ENCODE results near the gene ZSCAN26.
A peak's percentile ranks its signal among the peaks of the same experiment; 100 is the strongest.

Gene ZSCAN26

DNA sequence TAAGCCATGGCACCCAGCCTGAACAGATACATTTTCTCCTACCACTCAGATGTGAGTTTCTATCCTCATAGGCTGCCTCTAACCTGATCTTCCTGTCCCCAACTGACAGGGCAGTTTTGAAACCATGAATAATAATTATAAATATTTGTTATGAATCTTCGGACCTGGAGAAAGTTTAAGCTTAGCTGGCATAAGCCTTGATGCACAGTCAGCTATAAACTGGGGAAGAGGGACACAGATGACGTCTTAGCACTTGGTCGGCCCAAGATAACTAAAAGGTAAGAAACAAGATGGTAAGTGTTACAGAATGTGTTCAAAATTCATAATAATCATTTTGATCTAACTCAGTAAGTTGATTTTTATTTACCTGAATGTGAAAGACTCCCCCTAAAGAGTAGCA is 23.0 kb upstream of the ZSCAN26 start:
- no peak for DNase-seq (ENCODE audit: low read depth in 2 of 2)
- TF ChIP-seq, protein P1, sequence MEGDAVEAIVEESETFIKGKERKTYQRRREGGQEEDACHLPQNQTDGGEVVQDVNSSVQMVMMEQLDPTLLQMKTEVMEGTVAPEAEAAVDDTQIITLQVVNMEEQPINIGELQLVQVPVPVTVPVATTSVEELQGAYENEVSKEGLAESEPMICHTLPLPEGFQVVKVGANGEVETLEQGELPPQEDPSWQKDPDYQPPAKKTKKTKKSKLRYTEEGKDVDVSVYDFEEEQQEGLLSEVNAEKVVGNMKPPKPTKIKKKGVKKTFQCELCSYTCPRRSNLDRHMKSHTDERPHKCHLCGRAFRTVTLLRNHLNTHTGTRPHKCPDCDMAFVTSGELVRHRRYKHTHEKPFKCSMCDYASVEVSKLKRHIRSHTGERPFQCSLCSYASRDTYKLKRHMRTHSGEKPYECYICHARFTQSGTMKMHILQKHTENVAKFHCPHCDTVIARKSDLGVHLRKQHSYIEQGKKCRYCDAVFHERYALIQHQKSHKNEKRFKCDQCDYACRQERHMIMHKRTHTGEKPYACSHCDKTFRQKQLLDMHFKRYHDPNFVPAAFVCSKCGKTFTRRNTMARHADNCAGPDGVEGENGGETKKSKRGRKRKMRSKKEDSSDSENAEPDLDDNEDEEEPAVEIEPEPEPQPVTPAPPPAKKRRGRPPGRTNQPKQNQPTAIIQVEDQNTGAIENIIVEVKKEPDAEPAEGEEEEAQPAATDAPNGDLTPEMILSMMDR (IDR thresholded peaks at IDR 0.05; ENCODE audit: low read depth, low read length), result no peak
- no peak overlapping the region for H3K4me3 ChIP-seq (replicated peaks in 1 of 2; ENCODE audit: low read depth in 2 of 2, low read length in 2 of 2)

DNA sequence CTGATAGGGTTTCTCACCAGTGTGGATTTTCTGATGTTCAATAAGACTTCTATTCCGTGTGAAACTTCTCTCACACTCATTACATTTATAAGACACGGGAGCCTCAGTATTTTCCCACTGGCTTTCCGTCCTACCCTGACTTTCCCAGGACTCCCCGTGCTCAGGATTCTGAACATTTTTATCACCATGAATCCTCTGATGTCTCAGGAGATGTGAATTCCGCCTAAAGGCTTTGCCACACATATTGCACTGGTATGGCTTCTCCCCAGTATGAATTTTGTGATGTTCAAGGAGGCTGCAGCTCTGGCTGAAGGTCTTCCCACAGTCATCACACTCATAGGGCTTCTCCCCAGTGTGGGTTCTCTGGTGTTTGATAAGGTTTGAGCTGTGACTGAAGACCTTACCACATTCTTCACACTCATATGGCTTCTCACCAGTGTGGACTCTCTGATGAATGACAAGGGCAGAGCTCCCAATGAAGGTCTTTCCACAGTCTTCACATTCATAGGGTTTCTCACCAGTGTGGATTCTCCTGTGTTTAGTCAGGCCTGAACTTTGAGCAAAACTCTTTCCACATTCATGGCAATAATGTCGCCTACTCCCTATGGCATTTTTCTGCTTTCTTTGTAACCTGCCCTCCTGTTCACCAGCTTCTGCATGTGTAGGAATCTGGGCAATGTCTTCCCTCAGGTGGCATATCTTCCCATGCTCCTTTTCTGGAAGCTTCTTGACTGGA is 21.6 kb upstream of the ZSCAN26 start:
- no peak for DNase-seq (ENCODE audit: low read depth in 2 of 2)
- TF ChIP-seq, protein P1 (IDR thresholded peaks at IDR 0.05; ENCODE audit: low read depth, low read length), result no peak
- no peak overlapping the region for H3K4me3 ChIP-seq (replicated peaks in 1 of 2; ENCODE audit: low read depth in 2 of 2, low read length in 2 of 2)

DNA sequence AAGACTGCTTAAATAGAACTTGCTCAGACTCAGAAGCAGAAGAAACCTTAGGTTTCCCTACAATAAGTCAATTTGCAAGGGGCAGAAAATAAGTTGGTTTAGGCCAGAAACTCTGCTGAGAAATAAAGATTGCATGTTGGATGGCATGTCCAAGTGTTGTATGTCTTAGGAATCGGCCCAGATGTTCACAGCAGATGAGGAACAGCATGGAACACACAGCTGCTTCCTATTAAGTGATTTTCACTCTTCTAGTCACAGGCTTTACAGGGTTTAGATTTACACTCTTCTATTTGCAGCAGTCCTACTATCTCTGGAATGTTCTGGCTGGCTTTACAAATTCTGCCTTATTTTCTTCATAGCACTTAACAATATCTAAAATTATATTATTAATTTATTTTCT is 18.0 kb upstream of the ZSCAN26 start:
- no peak for DNase-seq (ENCODE audit: low read depth in 2 of 2)
- H3K4me3 ChIP-seq (replicated peaks in 1 of 2; ENCODE audit: low read depth in 2 of 2, low read length in 2 of 2), result no peak overlapping the region
- TF ChIP-seq, protein P1 (IDR thresholded peaks at IDR 0.05; ENCODE audit: low read depth, low read length), result no peak

DNA sequence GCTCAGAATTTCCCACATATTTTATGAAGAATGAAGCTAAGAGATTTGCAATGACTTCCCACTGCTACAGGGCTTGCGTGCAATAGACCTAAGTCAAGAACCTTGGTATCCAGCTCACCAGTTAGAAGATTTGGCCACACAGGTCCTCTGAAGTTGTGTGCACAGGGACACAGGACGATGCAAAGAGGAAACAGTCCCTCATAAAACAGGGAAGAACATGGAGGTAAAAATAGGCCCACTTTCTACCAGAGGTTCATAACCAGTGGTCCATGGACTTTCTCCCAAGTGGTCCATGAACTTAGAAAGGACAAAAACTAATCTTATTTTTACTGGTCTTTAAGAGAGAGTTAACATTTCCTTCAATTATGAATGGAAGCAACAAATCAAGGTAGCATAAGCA is 16.2 kb upstream of the ZSCAN26 start:
- no peak for DNase-seq (ENCODE audit: low read depth in 2 of 2)
- TF ChIP-seq, protein P1 (IDR thresholded peaks at IDR 0.05; ENCODE audit: low read depth, low read length), result no peak
- peak overlapping the region in 1 of 2 donors; percentile 85 for H3K4me3 ChIP-seq (replicated peaks in 1 of 2; ENCODE audit: low read depth in 2 of 2, low read length in 2 of 2)

DNA sequence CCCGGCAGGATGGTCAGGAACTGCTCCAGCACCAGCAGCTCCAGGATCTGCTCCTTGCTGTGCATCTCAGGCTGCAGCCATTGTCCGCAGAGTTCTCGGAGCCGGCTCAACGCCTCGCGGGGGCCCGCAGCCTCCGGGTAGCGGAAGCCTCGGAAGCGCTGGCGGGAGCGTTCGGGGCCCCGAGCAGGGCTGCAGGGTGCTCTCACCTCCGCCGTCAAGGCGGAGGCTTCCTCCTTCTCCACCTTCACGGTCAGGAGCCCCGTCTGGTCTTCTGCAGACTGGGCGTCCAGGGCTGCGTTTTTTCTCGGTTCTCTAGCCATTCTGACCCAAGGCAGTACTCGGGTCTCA is 15.3 kb upstream of the ZSCAN26 start:
- peak overlapping the region; percentile 81 to 85 for H3K4me3 ChIP-seq (replicated peaks in 1 of 2; ENCODE audit: low read depth in 2 of 2, low read length in 2 of 2)
- DNase-seq (ENCODE audit: low read depth in 2 of 2), result no peak
- TF ChIP-seq, protein P1 (IDR thresholded peaks at IDR 0.05; ENCODE audit: low read depth, low read length), result no peak

DNA sequence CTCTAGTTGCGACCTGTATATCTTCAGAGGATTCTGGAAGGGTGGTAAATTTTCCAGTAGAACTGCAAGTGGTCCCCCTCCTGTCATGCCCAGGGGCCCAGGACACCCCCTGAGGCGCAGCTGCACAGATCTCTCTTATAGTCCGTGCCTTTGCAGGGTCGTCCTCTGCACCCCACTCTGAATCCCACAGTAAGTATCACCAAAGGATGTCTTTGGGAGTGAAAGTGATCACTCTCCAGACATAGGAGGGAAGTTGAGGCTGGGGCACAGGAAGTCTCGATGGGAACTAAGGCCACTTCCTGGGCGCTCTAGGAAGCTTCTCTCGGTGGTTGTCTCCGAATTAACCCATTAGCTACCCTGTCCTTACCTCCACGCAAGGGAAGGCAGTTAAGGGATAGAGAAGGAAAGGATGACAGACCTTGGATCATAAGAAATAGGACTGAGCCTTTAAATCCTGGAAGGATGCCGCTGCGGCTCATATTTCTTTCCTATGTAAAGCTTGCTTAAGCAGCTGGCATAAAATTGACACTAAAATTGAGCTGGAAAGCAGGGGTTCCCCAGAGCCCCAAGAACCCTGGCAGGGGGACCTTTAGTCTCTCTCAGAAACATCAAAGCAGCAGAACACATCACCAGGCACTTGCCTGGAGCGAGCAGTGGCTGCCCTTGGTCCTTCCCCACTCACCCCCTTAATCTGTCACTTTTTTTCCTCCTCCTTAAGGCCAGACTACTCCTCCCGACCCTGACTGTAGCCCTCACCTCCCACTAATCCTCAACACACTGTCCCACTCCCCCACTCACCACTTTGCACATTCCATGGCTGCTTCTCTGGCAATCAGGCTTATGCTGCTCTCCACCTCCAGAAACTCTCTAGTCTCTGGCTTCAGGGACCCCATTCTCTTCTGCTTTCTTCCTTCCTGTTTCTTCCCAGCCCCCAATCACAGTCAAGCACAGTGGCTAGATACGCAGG is 14.7 kb upstream of the ZSCAN26 start, which contains the start of gene ZKSCAN4:
Gene ZKSCAN4, minus strand, starts transcription at position 261 of the 967 bp plus-strand sequence. CDS start 289 bp downstream, outside the sequence.
- peak within 1 kb of the TSS; percentile 81 to 85 for H3K4me3 ChIP-seq (replicated peaks in 1 of 2; ENCODE audit: low read depth in 2 of 2, low read length in 2 of 2)
- TF ChIP-seq, protein P1 (IDR thresholded peaks at IDR 0.05; ENCODE audit: low read depth, low read length), result no peak
- DNase-seq (ENCODE audit: low read depth in 2 of 2), result peak; percentile 95

All from cardiac fibroblast (primary cell).